ENCODE data around the gene JPT2.
A peak's percentile ranks its signal among the peaks of the same experiment; 100 is the strongest.

JPT2 gene

GRCh38 chr16:1667916-1668315 lies 10.2 kb upstream of the JPT2 start:
- TF ChIP-seq SETDB1 (IDR thresholded peaks at IDR 0.05; ENCODE audit: insufficient read length, low read length) (no peak), KLF7 (tag by site-specific recombination; IDR thresholded peaks at IDR 0.05; ENCODE audit: borderline replicate concordance) (no peak), ZNF48 (tag by site-specific recombination; IDR thresholded peaks at IDR 0.05) (no peak), ZNF560 (tag by site-specific recombination; IDR thresholded peaks at IDR 0.05; ENCODE audit: borderline replicate concordance) (no peak), ZNF791 (tag by site-specific recombination; IDR thresholded peaks at IDR 0.05) (no peak), ZBTB26 (tag by site-specific recombination; optimal IDR thresholded peaks at IDR 0.05) (no peak), ZBTB48 (tag by site-specific recombination; IDR thresholded peaks at IDR 0.05) (no peak), ZNF10 (tag by site-specific recombination; IDR thresholded peaks at IDR 0.05) (no peak), ZNF426 (tag by site-specific recombination; IDR thresholded peaks at IDR 0.05) (no peak), ZEB2 (tag by site-specific recombination; IDR thresholded peaks at IDR 0.05) (no peak)
- TF ChIP-seq, protein P1, sequence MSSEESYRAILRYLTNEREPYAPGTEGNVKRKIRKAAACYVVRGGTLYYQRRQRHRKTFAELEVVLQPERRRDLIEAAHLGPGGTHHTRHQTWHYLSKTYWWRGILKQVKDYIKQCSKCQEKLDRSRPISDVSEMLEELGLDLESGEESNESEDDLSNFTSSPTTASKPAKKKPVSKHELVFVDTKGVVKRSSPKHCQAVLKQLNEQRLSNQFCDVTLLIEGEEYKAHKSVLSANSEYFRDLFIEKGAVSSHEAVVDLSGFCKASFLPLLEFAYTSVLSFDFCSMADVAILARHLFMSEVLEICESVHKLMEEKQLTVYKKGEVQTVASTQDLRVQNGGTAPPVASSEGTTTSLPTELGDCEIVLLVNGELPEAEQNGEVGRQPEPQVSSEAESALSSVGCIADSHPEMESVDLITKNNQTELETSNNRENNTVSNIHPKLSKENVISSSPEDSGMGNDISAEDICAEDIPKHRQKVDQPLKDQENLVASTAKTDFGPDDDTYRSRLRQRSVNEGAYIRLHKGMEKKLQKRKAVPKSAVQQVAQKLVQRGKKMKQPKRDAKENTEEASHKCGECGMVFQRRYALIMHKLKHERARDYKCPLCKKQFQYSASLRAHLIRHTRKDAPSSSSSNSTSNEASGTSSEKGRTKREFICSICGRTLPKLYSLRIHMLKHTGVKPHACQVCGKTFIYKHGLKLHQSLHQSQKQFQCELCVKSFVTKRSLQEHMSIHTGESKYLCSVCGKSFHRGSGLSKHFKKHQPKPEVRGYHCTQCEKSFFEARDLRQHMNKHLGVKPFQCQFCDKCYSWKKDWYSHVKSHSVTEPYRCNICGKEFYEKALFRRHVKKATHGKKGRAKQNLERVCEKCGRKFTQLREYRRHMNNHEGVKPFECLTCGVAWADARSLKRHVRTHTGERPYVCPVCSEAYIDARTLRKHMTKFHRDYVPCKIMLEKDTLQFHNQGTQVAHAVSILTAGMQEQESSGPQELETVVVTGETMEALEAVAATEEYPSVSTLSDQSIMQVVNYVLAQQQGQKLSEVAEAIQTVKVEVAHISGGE (tag by site-specific recombination; conservative IDR thresholded peaks at IDR 0.05; ENCODE audit: low read depth): no peak
- no peaks in the 10 kb centered on the region for H3K4me1 ChIP-seq (ENCODE audit: control insufficient read depth, insufficient read depth, low read length)
- H3K4me3 ChIP-seq (ENCODE audit: low read depth, low read length): no peak overlapping the region
- POLR2A ChIA-PET: no interaction called here
- H3K27ac ChIP-seq (ENCODE audit: extremely low read depth, low read depth, low read length): no peak overlapping the region
- no peaks in the 10 kb centered on the region for H3K9me3 ChIP-seq (ENCODE audit: control insufficient read depth, insufficient read depth, low read depth, low read length)
- CTCF ChIA-PET: interaction anchor here (0.7 to 1.0 kb wide), 2 partner anchors 10 to 20 kb away, joined by 3 read pairs; partner anchors contain the start of gene JPT2
- H3K36me3 ChIP-seq (ENCODE audit: control insufficient read depth in 2 of 2, insufficient read depth in 1 of 2, low read length in 2 of 2): peaks cover 6 to 98% of the 10 kb centered on the region in 2 experiments

DNA sequence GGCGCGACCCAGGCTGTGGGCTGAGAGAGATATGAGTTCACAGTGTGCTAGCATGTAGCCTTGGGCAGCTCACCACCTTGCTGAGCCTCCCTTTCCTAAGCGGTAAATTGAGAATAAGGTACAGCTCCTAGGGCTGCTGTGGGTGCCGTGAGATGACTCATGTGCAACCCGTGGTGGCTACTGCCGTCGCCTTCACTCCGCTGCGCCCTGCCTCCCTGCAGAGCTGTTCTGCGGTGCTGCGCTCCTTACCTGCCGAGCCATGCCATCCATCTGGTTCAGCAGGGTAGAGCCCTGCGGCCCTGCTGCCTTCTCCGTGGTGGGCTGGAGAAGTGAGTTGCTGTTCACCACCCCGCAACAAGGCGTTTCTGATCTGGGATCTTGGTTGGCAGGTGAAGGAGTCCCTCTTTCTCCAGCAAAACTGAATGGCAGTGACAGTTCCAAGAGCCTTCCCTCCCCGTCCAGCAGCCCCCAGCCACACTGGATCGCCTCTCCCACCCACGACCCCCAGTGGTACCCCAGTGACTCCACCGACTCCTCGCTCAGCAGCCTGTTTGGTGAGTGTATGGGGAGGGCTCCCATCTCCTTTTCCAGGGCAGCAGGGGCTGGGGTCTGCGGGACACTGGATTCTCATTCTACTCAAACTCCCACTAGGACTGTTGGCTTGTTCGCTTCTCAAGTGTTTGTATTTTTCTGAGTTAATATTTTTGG lies 9.3 kb upstream of the JPT2 start:
- no peak overlapping the region for H3K27ac ChIP-seq (ENCODE audit: extremely low read depth, low read depth, low read length)
- ChIA-PET POLR2A (no interaction called here), CTCF (interaction anchor here (1.0 kb wide), 1 partner anchor 9 kb away, joined by 3 read pairs; the partner anchor contains the start of gene JPT2)
- TF ChIP-seq ZIC2 (tag by site-specific recombination; IDR thresholded peaks at IDR 0.05) (0 out of 2 replicates have a peak, but pooled peaks have one; percentile 12), ZNF366 (tag by site-specific recombination; conservative IDR thresholded peaks at IDR 0.05) (no peak)
- H3K36me3 ChIP-seq (ENCODE audit: control insufficient read depth in 2 of 2, insufficient read depth in 1 of 2, low read length in 2 of 2): peaks cover 3 to 98% of the 10 kb centered on the region in 2 experiments; a peak in 2 of 3 replicates
- H3K4me1 ChIP-seq (ENCODE audit: control insufficient read depth, insufficient read depth, low read length): no peaks in the 10 kb centered on the region
- H3K4me3 ChIP-seq (ENCODE audit: low read depth, low read length): no peak overlapping the region
- H3K9me3 ChIP-seq (ENCODE audit: control insufficient read depth, insufficient read depth, low read depth, low read length): no peaks in the 10 kb centered on the region

GRCh38 chr16:1669698-1670097 lies 8.4 kb upstream of the JPT2 start:
- Histone ChIP-seq H3K36me3 (ENCODE audit: control insufficient read depth in 2 of 2, insufficient read depth in 1 of 2, low read length in 2 of 2) (peaks cover 0 to 98% of the 10 kb centered on the region in 2 experiments; a peak in 2 of 3 replicates), H3K9me3 (ENCODE audit: control insufficient read depth, insufficient read depth, low read depth, low read length) (no peaks in the 10 kb centered on the region), H3K4me3 (ENCODE audit: low read depth, low read length) (no peak overlapping the region), H3K4me1 (ENCODE audit: control insufficient read depth, insufficient read depth, low read length) (no peaks in the 10 kb centered on the region), H3K27ac (ENCODE audit: extremely low read depth, low read depth, low read length) (no peak overlapping the region)
- CTCF ChIA-PET: no interaction called here
- POLR2A ChIA-PET: no interaction called here
- TF ChIP-seq ZNF426 (tag by site-specific recombination; IDR thresholded peaks at IDR 0.05) (no peak), KLF1 (tag by site-specific recombination; IDR thresholded peaks at IDR 0.05) (no peak), ZNF202 (tag by site-specific recombination; IDR thresholded peaks at IDR 0.05; ENCODE audit: borderline replicate concordance) (no peak), ZFP37 (tag by site-specific recombination; IDR thresholded peaks at IDR 0.05) (no peak)
- TF ChIP-seq, protein P1 (tag by site-specific recombination; conservative IDR thresholded peaks at IDR 0.05; ENCODE audit: low read depth): no peak
- TF ChIP-seq, protein P2, sequence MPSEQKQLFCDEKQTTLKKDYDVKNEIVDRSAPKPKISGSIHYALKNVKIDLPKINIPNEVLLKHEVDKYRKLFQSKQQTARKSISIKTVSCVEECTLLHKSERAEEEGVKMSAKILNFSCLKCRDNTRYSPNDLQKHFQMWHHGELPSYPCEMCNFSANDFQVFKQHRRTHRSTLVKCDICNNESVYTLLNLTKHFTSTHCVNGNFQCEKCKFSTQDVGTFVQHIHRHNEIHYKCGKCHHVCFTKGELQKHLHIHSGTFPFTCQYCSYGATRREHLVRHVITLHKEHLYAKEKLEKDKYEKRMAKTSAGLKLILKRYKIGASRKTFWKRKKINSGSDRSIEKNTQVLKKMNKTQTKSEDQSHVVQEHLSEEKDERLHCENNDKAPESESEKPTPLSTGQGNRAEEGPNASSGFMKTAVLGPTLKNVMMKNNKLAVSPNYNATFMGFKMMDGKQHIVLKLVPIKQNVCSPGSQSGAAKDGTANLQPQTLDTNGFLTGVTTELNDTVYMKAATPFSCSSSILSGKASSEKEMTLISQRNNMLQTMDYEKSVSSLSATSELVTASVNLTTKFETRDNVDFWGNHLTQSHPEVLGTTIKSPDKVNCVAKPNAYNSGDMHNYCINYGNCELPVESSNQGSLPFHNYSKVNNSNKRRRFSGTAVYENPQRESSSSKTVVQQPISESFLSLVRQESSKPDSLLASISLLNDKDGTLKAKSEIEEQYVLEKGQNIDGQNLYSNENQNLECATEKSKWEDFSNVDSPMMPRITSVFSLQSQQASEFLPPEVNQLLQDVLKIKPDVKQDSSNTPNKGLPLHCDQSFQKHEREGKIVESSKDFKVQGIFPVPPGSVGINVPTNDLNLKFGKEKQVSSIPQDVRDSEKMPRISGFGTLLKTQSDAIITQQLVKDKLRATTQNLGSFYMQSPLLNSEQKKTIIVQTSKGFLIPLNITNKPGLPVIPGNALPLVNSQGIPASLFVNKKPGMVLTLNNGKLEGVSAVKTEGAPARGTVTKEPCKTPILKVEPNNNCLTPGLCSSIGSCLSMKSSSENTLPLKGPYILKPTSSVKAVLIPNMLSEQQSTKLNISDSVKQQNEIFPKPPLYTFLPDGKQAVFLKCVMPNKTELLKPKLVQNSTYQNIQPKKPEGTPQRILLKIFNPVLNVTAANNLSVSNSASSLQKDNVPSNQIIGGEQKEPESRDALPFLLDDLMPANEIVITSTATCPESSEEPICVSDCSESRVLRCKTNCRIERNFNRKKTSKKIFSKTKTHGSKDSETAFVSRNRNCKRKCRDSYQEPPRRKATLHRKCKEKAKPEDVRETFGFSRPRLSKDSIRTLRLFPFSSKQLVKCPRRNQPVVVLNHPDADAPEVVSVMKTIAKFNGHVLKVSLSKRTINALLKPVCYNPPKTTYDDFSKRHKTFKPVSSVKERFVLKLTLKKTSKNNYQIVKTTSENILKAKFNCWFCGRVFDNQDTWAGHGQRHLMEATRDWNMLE (tag by site-specific recombination; conservative IDR thresholded peaks at IDR 0.05; ENCODE audit: low read depth): no peak
